Measurements from ENCODE around the gene DYRK1B.
"Not testable (repeated sequence)": the region's sequence is repeated elsewhere in the genome, so short reads cannot be mapped to it uniquely, and the experiment has no call there.

DYRK1B gene

GRCh38 chr19:39833464-39834286, at the start of gene DYRK1B:
Gene DYRK1B (minus strand): TSS chr19:39834162. CDS start chr19:39831867, 2,295 bp downstream.
- DNase-seq, result peak; percentile 95

- DNase-seq, result not testable (repeated sequence)
These were observed 48.7 kb upstream of the DYRK1B start for GRCh38 chr19:39882645-39883044.

GRCh38 chr19:39881495-39882110, 47.6 kb upstream of the DYRK1B start:
- DNase-seq, result not testable (repeated sequence)

GRCh38 chr19:39880241-39880640, 46.3 kb upstream of the DYRK1B start:
- not testable (repeated sequence) for DNase-seq

GRCh38 chr19:39879796-39880195, 45.8 kb upstream of the DYRK1B start:
- not testable (repeated sequence) for DNase-seq

- DNase-seq, result not testable (repeated sequence)
These were observed 44.9 kb upstream of the DYRK1B start for GRCh38 chr19:39878866-39879265.

GRCh38 chr19:39878398-39878797, 44.4 kb upstream of the DYRK1B start:
- no peak for DNase-seq

GRCh38 chr19:39877982-39878381, 44.0 kb upstream of the DYRK1B start:
- not testable (repeated sequence) for DNase-seq

GRCh38 chr19:39877488-39877887, 43.5 kb upstream of the DYRK1B start:
- not testable (repeated sequence) for DNase-seq

- DNase-seq, result not testable (repeated sequence)
These were observed 42.5 kb upstream of the DYRK1B start for GRCh38 chr19:39876486-39876885.

- not testable (repeated sequence) for DNase-seq
These were observed 41.5 kb upstream of the DYRK1B start for GRCh38 chr19:39875401-39875864.

- no peak for DNase-seq
These were observed 40.4 kb upstream of the DYRK1B start for GRCh38 chr19:39874404-39874803.

GRCh38 chr19:39873385-39873784, 39.4 kb upstream of the DYRK1B start:
- no peak for DNase-seq

- no peak for DNase-seq
These were observed 38.2 kb upstream of the DYRK1B start for GRCh38 chr19:39871886-39872866.

- no peak for DNase-seq
These were observed 37.4 kb upstream of the DYRK1B start for GRCh38 chr19:39871362-39871761.

- DNase-seq, result no peak
These were observed 36.4 kb upstream of the DYRK1B start for GRCh38 chr19:39870171-39870971.

GRCh38 chr19:39867952-39868351, 34.0 kb upstream of the DYRK1B start:
- no peak for DNase-seq

- no peak for DNase-seq
These were observed 33.2 kb upstream of the DYRK1B start for GRCh38 chr19:39867133-39867532.

- DNase-seq, result no peak
These were observed 32.0 kb upstream of the DYRK1B start for GRCh38 chr19:39865953-39866352.

GRCh38 chr19:39865186-39865585, 31.2 kb upstream of the DYRK1B start:
- no peak for DNase-seq

- DNase-seq, result no peak
These were observed 30.2 kb upstream of the DYRK1B start for GRCh38 chr19:39864118-39864517.

- no peak for DNase-seq
These were observed 24.6 kb upstream of the DYRK1B start for GRCh38 chr19:39858541-39858940.
